ENCODE results near the gene C8G.

C8G gene

GRCh38 chr9:136921307-136921706, 23.7 kb upstream of the C8G start:
- no peak for DNase-seq

- no peak for DNase-seq
These were observed 23.3 kb upstream of the C8G start for GRCh38 chr9:136921718-136922117.

DNA sequence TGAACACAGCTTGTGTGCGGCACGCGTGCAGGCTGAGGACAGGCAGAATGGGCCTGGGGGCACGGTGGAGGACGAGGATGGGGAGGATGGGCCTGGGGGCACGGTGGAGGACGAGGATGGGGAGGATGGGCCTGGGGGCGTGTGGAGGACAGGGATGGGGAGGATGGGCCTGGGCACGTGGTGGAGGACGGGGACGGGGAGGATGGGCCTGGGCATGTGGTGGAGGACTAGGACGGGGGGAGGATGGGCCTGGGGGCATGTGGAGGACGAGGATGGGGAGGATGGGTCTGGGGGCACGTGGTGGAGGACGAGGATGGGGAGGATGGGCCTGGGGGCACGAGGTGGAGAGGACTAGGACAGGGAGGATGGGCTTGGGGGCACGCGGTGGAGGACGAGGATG, 22.5 kb upstream of the C8G start:
- no peak for DNase-seq

DNA sequence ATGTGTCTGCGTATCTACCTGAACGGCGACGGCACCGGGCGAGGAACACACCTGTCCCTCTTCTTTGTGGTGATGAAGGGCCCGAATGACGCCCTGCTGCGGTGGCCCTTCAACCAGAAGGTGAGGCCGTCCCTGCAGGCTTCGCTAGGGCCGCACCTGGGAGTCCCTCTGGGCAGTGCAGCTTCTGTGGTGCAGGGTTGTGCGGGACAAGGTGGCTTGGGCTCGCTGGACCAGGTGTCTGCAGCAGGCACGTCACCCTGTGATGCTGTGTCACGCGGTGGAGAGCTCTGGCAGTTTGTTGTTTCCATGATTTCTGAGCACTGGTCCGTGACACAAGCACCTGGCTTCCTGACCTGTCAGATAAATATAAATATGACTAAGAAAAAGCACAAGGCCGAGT, 21.2 kb upstream of the C8G start:
- DNase-seq: no peak

DNA sequence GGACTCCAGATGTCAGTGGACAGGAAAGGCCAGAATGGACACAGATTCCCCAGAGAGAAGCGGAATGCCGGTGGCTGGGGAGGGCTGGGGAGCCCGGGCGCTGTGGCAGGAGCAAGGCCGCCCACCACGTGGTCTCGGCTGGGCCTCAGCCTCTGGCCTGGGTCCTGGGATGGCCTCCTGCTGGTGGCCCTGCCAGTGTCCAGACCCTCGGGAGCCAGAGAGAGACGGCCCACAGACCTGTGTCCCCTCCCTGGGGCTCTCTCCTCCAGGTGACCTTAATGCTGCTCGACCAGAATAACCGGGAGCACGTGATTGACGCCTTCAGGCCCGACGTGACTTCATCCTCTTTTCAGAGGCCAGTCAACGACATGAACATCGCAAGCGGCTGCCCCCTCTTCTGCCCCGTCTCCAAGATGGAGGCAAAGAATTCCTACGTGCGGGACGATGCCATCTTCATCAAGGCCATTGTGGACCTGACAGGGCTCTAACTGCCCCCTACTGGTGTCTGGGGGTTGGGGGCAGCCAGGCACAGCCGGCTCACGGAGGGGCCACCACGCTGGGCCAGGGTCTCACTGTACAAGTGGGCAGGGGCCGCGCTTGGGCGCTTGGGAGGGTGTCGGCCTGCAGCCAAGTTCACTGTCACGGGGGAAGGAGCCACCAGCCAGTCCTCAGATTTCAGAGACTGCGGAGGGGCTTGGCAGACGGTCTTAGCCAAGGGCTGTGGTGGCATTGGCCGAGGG, 19.5 kb upstream of the C8G start:
- no peak for DNase-seq

DNA sequence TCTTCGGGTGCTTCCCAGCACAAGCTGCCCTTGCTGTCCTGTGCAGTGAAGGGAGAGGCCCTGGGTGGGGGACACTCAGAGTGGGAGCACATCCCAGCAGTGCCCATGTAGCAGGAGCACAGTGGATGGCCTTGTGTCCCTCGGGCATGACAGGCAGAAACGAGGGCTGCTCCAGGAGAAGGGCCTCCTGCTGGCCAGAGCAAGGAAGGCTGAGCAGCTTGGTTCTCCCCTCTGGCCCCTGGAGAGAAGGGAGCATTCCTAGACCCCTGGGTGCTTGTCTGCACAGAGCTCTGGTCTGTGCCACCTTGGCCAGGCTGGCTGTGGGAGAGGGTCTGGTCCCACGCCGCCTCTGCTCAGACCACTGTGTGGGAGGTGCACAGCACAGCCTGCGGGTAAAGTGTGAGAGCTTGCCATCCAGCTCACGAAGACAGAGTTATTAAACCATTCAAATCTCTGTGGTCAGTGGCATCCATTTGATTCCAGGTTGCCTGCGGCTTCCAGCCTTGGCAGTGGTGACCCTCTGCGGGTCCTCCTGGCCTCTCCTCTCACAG, 18.8 kb upstream of the C8G start:
- DNase-seq: no peak

GRCh38 chr9:136926749-136927148, 18.3 kb upstream of the C8G start:
- DNase-seq: no peak

GRCh38 chr9:136927343-136928271, 17.4 kb upstream of the C8G start:
- DNase-seq: peak; percentile 51

GRCh38 chr9:136928591-136928990, 16.5 kb upstream of the C8G start:
- peak; percentile 87 for DNase-seq

DNA sequence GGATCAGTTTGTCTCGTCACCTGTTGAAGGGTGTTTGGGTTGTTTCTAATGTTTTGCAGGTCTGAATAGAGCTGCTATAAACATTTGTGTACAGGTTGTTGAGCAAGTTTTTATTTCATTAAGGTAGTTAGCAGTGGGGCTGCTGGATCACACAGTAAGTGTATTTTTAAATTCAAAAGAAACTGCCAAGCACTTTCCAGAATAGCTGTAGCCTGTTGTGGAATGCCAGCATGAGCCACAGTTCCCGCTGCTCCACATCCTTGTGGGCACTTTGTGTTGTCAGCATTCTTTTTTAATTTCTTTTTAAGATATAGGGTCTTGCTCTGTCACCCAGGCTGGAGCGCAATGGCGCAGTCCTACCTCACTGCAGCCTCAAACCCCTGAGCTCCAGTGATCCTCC, 15.0 kb upstream of the C8G start:
- DNase-seq: no peak

- DNase-seq: peak; percentile 54
These were observed 13.4 kb upstream of the C8G start for GRCh38 chr9:136931611-136932130.

DNA sequence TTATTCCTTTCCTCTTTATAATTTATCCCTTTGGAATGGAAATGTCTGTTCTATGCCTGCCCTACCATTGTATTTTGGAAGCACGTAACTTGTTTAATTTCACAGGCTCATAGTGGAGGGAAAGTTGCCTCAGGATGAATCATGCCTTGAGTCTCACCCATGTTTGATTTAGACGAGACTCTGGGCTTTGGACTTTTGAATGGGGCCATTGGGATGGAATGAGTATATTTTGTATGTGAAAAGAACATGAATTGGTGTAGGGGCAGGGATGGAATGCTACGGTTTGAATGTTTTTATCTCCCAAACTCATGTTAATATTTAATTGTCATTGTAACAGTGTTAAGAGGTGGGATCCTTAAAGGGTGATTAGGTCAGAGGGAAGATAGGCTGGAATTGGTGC, 10.8 kb upstream of the C8G start:
- no peak for DNase-seq

DNA sequence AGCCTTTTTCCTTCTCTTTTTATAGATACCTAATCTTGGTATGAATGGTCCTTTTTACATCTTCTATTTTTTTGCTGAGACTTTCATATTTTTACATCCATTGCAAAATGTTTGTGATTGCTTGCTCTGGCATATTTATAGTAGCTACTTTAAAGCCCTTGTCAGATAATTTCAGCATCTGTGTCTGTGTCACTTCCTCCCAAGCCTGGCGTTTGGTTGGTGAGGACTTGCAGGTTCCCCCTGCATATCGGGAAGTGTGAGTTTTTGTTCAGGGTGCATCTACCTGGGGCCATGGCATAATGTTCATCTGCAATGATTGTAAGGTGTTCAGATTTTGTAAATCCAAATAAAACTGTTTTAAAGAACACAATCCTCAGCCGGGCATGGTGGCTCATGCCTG, 9.4 kb upstream of the C8G start:
- DNase-seq: peak; percentile 51

DNA sequence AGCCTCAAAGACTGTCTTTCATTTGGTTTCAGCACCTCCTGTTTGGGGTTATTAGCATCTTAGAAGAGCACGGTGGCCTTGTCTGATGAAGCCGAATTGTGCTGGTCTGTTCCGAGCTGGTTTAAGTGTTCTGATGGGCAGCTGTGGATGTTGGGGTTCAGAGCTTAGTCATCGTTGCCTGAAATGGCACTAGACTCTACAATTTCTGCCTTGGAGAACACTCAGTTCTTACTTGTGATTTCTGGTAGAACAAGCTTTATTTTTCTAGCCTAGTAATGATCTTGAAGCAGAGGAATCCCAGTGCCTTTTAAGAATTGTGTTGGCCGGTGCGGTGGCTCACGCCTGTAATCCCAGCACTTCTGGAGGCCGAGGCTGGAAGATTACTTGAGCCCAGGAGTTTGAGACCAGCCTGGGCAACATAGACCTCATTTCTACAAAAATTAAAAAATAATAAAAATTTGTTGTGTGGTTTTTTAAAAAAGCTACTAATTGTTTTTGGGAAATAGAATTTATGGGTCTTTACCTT, 8.3 kb upstream of the C8G start:
- DNase-seq: no peak

DNA sequence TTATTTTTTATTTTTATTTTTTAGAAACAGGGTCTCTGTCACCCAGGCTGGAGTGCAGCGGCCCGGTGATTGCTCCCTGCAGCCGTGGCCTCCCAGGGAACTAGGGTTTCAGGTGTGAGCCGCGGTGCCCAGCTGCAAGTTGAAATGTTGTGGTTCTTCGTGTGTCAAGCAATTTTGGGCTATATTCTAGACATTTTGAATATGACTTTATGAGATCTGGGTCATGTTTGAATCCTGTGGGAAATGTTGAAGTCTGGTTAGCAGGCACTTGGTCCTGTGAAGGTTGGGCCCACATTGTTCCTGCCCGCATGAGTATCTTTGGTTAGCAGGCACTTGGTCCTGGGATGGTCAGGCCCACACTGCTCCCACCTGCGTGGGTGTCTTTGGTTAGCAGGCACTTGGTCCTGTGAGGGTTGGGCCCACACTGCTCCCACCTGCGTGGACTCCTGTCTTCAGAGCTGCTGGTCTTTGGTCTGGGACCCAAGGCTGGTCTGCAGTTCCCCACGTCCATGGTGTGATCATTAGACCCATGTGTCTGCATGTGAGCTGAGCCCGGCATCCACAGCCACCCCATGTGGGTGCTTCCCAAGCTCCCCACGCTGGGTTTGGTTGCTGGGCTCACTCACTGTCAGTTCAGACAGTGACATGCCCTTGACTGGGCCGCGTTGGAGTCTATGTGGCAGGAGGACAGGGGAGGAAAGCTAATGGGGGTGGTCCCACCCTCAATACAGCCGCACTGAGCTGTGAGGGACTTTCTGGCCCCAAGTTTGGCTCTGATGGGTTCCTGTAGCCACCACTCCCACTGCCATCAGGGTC, 7.6 kb upstream of the C8G start:
- DNase-seq: no peak

DNA sequence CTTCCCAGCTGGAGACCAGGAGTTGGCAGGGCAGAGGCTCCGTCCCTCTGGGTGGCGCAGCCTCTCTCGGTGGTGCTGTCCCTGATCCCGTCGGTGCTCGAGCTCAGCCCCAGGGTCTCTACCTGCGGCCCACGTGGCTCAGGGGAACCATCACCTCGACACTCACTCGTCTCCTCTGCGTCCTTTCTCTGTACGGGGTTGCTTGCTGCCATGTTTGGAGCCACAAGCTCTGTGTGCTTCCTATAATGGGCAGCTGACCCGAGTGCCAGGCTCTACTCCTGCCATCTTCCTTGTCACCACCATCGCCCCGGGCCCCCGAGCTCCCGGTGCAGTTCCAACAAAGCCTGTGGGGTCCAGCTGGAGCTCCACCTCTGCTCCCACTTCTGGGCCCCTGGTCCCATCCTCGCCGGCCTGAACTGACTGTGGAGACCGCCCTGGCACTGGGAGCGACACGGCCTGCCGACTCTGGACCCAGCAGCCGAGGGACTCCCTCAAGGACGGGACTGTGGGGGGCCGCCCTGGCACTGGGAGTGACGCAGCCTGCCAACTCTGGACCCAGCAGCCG, 5.5 kb upstream of the C8G start:
- no peak for DNase-seq

GRCh38 chr9:136939996-136940525, 5.0 kb upstream of the C8G start:
- no peak for DNase-seq

DNA sequence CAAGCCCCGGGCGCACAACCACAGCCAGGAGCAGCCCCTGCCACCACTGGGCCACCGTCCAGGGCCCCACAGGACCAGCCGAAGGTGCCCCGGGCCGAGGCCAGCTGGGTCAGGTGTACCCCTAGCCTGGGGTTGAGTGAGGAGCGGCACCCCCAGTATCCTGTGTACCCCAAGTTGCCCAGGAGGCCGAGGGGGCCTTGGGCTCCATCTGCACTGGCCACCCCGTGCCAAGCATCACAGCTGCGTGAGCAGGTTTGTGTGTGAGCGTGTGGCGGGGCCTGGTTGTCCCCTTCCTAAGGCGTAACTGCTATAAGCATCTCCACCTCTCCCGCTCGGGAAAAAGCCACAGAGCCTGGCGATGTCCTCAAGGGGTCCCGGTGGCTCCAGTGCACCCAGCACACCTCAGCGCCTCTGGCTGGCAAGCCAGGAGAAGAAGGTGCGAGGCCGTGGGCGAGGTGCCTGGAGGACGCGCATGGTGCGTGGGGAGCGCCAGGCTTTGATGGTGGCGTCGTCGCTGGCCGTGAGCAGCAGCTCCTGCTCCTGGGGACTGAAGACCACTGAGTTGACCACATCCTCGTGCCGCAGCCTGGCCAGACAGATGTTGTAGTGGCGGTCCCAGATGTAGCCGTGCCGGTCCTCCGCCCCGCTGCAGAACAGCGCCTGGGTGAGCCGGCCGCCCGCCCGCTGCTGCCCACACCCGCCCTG, 4.4 kb upstream of the C8G start:
- DNase-seq: no peak

DNA sequence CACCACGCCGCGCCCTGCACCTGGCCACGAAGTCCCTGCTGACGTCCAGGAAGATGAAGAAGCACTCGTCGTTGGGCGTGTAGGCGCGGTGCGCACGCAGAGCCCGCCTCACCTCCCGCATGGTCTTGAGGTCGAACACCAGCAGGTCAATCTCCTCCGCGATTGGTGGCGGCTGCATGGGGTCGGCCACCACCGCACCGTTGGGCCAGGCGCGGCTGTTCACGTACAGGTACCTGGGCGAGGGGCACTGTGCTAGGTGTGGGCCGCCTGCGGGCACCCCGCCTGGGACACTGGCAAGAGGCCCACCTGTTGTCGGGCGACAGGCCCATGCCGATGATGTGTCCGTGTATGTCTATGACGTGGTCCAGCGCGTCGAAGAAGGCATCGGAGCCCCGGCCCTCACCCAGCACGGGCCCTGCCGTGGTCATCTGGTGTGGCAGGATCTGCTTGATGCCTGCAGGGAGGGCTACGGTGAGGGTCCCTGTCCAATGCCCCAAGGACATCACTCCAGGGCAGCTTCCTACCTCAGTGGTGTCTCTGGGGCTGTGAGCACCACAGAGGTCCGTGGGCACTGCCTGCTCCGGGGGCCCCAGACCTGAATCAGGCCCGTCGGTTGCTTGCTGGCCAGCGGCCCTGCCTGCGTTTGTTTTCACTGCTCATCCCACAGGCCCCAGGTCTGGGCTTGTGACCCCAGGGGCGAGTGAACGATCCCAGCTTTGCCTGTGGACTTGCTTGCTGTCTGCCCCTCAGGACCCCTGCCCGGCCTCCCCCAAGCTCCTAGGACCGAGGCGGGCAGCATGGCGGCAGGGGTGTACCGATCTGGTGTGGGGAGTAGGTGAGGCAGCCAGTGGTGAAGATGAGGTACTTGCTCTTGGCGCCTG, 3.6 kb upstream of the C8G start:
- no peak for DNase-seq
